Measurements from ENCODE around the gene GRIN1. TPM values are rescaled to one million over a fixed set of nuclear protein-coding genes. Genes with fewer than 3 reads are reported as not detected.

The GRIN1 gene
- total and polyA plus RNA-seq, 2 of the 8 experiments (the other 6 are each of a cell fraction or from before 2014, with no cell fraction given): 0.48 to 2.1 TPM

GRCh38 chr9:137162505-137163364 is 23.8 kb downstream of the GRIN1 start (continued):
- no peak for TF ChIP-seq PHF8 (conservative IDR thresholded peaks at IDR 0.05; ENCODE audit: low read depth, low read length)
- no peak for TF ChIP-seq CHD7 (IDR thresholded peaks at IDR 0.05; ENCODE audit: insufficient replicate concordance, low read length)
- TF ChIP-seq ASH2L (IDR thresholded peaks at IDR 0.05; ENCODE audit: low read length): peak; percentile 29
- no peak for TF ChIP-seq TAF1 (IDR thresholded peaks at IDR 0.05; ENCODE audit: low read depth, low read length)
- TF ChIP-seq GABPA (IDR thresholded peaks at IDR 0.05; ENCODE audit: borderline replicate concordance, insufficient read depth, low read length): 0 out of 2 replicates have a peak, but pooled peaks have one; percentile 18
- no peak for TF ChIP-seq RBBP5 (IDR thresholded peaks at IDR 0.05; ENCODE audit: borderline replicate concordance, low read depth, low read length)
- peak; percentile 61 for TF ChIP-seq KDM4A (IDR thresholded peaks at IDR 0.05; ENCODE audit: low read depth, low read length, severe bottlenecking)
- TF ChIP-seq EZH2 (IDR thresholded peaks at IDR 0.05; ENCODE audit: low read depth, low read length, severe bottlenecking): peak; percentile 81
- TF ChIP-seq NRF1 (IDR thresholded peaks at IDR 0.05; ENCODE audit: low read depth, low read length): peak; percentile 59

Measured in H1 (cell line).